B cell (primary cell): ENCODE measurements around the gene KRTAP5-7.

Experiments
- EZH2 ChIP-seq: IDR thresholded peaks from 2 replicates; pipeline ENCODE4 v1.6.1; 2012; ENCODE audit warnings: borderline replicate concordance, low read depth, mild to moderate bottlenecking, moderate library complexity, low read length; ENCODE audit not compliant: insufficient read depth, poor library complexity, severe bottlenecking
- TF ChIP-seq, protein P1 (sequence below): fragments of 200-600 bp; IDR thresholded peaks from one replicate; pipeline ENCODE4 v1.8.0; 2022; ENCODE audit warnings: antibody characterized with exemption, mild to moderate bottlenecking

DNA sequence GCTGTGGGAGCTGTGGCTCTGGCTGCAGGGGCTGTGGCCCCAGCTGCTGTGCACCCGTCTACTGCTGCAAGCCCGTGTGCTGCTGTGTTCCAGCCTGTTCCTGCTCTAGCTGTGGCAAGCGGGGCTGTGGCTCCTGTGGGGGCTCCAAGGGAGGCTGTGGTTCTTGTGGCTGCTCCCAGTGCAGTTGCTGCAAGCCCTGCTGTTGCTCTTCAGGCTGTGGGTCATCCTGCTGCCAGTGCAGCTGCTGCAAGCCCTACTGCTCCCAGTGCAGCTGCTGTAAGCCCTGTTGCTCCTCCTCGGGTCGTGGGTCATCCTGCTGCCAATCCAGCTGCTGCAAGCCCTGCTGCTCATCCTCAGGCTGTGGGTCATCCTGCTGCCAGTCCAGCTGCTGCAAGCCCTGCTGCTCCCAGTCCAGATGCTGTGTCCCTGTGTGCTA lies 21.7 kb downstream of the KRTAP5-7 start:
- TF ChIP-seq, protein P1, sequence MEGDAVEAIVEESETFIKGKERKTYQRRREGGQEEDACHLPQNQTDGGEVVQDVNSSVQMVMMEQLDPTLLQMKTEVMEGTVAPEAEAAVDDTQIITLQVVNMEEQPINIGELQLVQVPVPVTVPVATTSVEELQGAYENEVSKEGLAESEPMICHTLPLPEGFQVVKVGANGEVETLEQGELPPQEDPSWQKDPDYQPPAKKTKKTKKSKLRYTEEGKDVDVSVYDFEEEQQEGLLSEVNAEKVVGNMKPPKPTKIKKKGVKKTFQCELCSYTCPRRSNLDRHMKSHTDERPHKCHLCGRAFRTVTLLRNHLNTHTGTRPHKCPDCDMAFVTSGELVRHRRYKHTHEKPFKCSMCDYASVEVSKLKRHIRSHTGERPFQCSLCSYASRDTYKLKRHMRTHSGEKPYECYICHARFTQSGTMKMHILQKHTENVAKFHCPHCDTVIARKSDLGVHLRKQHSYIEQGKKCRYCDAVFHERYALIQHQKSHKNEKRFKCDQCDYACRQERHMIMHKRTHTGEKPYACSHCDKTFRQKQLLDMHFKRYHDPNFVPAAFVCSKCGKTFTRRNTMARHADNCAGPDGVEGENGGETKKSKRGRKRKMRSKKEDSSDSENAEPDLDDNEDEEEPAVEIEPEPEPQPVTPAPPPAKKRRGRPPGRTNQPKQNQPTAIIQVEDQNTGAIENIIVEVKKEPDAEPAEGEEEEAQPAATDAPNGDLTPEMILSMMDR = no peak
- TF ChIP-seq EZH2 = no peak
